ENCODE data around the gene NPAS1.

The NPAS1 gene, protein sequence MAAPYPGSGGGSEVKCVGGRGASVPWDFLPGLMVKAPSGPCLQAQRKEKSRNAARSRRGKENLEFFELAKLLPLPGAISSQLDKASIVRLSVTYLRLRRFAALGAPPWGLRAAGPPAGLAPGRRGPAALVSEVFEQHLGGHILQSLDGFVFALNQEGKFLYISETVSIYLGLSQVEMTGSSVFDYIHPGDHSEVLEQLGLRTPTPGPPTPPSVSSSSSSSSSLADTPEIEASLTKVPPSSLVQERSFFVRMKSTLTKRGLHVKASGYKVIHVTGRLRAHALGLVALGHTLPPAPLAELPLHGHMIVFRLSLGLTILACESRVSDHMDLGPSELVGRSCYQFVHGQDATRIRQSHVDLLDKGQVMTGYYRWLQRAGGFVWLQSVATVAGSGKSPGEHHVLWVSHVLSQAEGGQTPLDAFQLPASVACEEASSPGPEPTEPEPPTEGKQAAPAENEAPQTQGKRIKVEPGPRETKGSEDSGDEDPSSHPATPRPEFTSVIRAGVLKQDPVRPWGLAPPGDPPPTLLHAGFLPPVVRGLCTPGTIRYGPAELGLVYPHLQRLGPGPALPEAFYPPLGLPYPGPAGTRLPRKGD

GRCh38 chr19:47019431-47020041, at the start of gene NPAS1:
NPAS1 (plus strand) TSS chr19:47019837; CDS start chr19:47021048, 1,211 bp downstream.
- FAIRE-seq, result no peak

- FAIRE-seq, result no peak
Measured at GRCh38 chr19:46970815-46971214, 48.8 kb upstream of the NPAS1 start.

DNA sequence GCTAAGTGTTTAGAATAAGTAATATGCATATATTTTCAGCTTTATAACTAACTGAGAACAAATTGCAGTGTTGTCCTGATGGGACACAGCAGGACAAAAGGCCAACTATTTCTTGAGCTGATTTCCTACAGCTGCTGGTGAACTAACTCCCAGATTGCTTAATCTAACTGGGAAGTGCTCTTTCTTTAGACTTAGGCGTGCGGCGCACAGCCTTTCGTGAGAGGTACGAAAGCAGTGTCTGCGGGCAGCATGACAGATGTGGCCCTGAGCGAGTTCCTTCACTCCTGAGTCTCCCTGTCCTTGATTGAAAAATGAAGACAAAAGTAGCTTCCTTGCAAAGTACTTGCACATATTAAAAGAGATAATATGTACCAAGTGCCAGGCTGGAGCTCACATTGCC, 47.3 kb upstream of the NPAS1 start:
- no peak for FAIRE-seq

DNA sequence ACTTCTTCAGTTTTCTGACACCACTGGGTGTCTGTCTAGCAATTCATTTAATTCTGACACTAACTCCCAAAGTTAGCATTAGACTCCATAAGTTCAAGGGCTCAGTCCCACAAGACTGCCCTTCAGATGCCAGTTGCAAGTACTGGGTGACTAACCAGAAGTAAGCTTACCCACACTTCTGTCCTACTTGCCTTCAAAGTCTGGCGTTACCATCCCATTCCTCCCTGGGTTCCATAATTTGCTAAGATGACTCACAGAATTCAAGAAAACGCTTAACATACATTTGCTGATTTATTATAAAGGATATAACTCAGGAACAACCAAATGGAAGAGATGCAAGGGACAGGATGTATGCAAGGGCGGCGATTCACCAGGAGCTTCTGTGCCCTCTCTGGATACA, 45.5 kb upstream of the NPAS1 start:
- FAIRE-seq, result no peak

DNA sequence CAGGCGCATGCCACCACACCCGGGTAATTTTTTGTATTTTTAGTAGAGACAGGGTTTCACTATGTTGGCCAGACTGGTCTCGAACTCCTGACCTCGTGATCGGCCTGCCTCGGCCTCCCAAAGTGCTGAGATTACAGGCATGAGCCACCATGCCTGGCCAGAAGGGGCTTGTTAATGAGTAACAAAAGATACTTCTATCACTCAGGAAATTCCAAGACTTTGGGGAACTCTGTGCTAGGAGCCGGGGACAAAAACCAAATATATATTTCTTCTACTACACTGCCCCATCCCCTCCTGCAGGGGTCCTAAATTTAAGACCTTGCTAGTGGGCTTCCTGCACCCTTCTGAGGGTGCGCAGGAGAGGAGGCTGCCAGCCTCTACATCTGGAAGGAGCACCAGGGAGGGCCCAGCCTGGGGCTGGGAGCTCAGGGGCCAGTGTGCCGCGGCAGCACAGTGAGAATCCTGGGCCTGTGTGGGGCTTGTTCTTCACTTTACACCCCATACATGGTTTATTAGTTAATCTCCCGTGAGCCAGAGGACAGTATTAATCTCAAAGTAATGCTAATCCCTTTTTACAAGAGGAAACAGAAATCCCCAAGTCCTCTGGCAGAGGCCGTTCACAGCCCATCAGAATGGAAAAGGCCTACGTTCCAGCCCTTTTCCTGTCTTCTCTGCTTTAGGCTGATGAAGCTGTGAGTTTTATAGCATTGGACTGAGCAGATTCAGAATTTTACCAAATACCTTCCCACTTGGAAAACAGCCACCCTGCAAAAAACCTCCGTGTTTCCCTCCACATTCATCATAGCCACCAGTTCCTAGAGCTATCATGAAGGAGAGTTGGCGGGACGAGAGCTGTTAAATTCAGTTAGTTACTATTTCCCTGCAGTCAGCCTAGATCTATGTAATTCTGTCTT, 44.4 kb upstream of the NPAS1 start:
- peak; percentile 99 for FAIRE-seq

DNA sequence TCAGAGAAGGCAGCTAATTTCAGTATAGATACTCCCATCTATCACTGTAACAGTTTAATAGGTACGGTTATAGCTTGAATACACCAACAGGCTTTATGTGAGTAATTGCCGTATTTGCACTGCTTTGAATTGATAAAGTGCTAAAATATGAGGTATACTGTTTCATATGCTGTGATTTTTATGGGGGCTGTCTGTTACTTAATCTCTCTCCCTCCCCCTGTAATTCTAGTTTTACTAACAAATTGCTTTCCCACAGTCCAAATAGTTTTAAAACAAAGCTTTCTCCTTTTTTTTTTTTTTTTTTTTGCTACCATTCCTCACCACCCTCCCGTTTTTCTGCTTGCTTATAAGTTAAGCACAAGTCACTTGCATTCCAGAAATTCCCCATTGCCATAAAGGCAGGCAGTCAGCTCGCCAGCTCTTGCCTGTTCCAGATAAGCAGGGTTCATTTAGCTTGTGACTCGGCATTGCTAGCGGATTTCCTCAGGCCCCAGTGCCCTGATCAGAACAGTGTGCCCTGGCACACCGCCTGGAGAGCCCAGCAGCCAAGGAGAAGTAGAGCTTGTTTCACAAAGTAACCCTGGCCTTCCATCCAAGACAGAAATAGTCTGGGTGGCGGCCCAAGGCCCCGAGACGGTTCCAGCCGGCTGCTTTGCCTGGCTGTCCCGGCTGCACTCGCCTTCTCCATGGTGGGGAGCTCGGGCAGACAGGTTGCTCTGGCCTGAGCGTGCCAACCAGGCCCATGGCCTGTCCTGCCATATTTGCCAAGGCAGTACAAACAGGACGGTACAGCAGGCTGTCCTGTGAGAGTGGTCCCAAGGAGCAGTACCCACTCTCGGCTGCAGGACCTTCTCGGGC, 43.5 kb upstream of the NPAS1 start:
- no peak for FAIRE-seq

DNA sequence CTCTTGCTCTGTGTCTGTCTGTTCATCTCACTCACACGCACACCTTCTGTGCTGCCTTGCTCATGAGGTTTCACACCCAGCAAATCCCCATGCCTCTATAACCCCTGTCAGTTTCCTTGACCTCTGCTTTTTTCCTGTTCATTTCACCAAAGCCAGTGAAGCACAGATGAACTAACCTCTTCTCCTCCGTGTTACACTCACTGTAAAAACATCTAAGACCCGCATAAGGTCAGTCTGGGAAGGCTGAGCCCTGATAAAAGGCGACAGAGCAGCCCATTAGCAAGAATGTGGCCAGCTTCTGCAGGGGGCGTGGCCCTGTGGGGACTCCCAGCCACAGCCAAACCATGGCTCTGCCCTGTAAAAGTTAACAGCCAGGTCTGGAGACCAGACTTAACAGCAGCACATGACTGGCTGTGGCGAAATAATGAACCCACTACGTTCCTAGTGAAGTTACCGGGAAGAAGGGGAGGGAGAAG, 42.8 kb upstream of the NPAS1 start:
- peak; percentile 96 for FAIRE-seq

- no peak for FAIRE-seq
Measured at GRCh38 chr19:46977548-46977947, 42.1 kb upstream of the NPAS1 start.

DNA sequence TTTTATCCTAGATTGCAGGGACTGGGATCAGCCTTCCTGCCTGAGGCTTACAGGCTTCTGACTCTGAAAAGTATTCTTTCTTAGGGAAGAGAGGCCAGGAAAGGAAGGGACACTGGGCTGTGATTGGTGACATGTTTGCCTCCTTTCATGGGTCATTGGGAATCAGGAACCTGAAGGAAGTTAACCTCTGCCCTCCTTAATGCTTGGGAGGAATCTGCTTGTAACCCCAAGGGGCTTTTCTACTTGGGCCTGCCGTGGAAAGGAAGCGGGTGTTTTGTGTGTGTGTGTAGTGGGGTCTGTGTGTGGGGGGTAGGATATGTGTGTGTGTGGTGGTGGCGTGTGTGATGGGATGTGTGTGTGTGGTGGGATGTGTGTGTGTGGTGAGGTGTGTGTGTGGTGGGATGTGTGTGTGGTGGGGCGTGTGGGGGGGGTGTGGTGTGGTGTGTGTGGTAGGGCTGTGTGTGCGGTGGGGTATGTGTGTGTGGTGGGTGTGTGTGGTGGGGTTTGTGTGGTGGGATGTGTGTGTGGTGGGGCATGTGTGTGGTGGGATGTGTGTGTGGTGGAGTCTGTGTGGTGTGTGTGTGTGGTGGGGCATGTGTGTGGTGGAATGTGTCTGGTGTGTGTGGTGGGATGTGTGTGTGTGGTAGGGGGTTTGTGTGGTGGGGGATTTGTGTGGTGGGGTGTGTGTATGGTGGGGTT, 41.3 kb upstream of the NPAS1 start:
- FAIRE-seq, result no peak

GRCh38 chr19:46979126-46980105, 40.2 kb upstream of the NPAS1 start:
- FAIRE-seq, result no peak

- no peak for FAIRE-seq
Measured at GRCh38 chr19:46980761-46981160, 38.9 kb upstream of the NPAS1 start.

DNA sequence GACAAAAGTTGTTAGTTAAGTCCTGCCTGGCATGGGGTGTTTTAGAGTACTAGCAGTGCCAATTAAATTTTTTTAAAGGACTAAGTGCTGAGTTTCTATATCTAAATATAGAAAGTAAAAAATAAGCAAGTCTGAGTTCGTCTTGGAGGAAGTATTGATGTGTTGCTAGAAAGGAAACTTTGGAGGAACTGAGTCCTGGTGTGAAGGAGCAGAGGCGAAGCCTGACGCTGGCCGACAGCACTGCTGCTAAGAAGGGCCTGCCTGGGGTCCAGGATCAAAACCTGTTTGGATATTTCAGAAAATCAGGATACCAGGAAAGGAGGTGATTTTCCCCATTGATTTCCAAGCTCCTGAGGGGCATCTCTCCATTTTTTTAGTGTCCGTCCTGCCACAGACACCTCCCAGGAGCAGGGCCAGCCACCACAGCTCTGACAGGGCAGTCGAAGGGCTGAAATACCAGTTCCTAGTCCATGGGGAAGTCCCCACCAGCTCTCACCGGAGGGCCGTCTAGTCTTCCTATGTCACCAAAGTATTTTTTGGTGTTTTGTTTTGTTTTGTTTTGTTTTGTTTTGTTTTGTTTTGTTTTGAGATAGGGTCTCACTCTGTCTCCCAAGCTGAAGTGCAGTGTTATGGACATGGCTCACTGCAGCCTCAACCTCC, 38.2 kb upstream of the NPAS1 start:
- no peak for FAIRE-seq

- FAIRE-seq, result no peak
Measured at GRCh38 chr19:46983097-46983496, 36.5 kb upstream of the NPAS1 start.

GRCh38 chr19:46984077-46985010, 35.3 kb upstream of the NPAS1 start:
- FAIRE-seq, result no peak

DNA sequence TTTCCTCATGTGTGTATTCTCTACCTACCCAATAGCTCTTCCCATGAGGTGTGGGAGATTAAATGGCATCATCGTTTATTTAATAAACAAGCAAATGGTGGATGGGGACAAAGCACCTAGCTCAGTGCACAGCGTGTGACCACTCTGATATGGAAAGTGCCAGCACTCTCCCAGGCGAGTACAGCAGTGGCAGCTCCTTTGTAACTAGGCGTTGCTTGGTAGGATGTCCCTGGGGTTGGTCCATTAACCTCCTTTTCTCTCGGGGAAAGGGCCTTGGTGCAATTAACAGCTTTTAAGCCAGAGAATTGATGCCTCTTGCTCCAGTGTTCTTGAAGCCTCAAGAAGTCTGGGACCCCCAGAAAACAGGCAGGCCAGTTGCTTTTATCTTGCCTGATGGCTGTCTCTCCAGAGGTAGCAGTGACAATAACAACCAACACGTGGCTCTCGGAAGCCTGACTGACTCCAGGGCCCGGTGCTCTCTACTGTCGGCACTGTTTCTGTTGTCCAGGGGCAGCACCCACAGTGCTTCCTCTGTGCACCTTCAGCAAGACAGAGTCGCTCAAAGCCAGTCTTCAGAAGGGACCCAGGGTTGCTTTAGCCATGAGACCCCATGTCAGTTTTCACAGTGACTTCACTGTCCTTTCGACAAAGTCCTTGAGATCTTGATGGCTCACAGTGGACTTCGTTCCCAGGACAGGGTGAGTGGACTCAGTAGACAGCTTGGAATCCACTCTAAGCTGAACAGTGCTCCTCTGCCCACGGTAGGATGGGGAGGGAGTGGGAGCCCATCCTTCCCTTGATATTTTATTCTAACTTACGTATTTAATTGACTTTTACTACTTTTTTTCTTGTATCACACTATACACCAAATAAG, 33.9 kb upstream of the NPAS1 start:
- no peak for FAIRE-seq

GRCh38 chr19:46988614-46989230, 30.9 kb upstream of the NPAS1 start:
- FAIRE-seq, result no peak

Data from G401.6 (cell line).